ENCODE data around the gene CEP72. TPM values are rescaled to one million over a fixed set of nuclear protein-coding genes. Genes with fewer than 3 reads are reported as not detected.

Gene CEP72
- total RNA-seq, 1 experiment from 2014 or later: 16.4 TPM

DNA sequence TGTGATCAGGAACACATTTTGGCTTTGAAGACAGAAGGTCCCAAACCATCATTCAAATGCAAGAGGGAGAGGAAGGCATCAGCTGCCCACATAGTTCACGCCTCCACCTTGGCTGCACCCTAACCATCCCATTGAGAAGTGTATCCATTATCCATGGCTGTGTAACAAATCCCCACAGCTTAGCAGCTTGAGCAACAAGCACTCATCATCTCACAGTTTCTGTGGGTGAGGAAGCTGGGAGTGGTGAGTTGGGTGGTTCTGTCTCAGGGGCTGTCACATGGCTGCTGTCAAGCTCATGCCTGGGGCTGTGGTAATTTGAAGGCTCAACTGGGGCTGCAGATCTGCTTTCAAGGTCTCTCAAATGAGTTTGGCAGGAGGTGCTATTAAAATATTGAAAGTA lies 23.0 kb upstream of the CEP72 start:
- BruUV-seq (replicated peaks): no TSS peak
- peaks cover 7% of the 10 kb centered on the region for H3K9me3 Mint-ChIP-seq (ENCODE audit: unreplicated experiment)
- DNase-seq (ENCODE audit: unreplicated experiment): no peak
- POLR2A ChIA-PET: no interaction called here
- TF ChIP-seq, protein P1, sequence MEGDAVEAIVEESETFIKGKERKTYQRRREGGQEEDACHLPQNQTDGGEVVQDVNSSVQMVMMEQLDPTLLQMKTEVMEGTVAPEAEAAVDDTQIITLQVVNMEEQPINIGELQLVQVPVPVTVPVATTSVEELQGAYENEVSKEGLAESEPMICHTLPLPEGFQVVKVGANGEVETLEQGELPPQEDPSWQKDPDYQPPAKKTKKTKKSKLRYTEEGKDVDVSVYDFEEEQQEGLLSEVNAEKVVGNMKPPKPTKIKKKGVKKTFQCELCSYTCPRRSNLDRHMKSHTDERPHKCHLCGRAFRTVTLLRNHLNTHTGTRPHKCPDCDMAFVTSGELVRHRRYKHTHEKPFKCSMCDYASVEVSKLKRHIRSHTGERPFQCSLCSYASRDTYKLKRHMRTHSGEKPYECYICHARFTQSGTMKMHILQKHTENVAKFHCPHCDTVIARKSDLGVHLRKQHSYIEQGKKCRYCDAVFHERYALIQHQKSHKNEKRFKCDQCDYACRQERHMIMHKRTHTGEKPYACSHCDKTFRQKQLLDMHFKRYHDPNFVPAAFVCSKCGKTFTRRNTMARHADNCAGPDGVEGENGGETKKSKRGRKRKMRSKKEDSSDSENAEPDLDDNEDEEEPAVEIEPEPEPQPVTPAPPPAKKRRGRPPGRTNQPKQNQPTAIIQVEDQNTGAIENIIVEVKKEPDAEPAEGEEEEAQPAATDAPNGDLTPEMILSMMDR (IDR thresholded peaks at IDR 0.05; ENCODE audit: unreplicated experiment): no peak
- no peak overlapping the region for H3K27ac Mint-ChIP-seq (ENCODE audit: low read depth, unreplicated experiment)
- H3K27me3 Mint-ChIP-seq (ENCODE audit: insufficient read depth, unreplicated experiment): peaks cover 86% of the 10 kb centered on the region
- no peaks in the 10 kb centered on the region for H3K4me1 Mint-ChIP-seq (ENCODE audit: insufficient read depth, unreplicated experiment)
- H3K4me3 Mint-ChIP-seq (ENCODE audit: unreplicated experiment): no peak overlapping the region
- intact Hi-C loops (cut with micrococcal nuclease): no loop called here
- CTCF ChIA-PET: no interaction called here
- no peaks in the 10 kb centered on the region for H3K36me3 Mint-ChIP-seq (ENCODE audit: insufficient read depth, unreplicated experiment)

DNA sequence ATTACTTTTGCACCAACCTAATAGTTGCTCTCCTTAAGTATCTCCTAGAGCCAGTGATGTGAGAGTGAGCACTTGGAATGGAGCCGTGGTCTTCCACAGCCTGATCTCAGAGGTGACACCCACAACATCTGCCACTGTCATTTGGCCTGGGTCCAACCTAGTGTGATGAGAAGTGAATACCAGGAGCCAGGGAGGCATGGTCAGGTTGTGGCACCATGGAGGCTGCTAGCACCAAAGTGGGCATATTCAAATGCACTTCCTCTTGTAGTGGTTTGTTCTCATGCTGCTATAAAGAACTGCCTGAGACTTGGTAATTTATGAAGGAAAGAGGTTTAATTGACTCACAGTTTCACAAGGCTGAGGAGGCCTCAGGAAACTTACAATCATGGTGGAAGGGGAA lies 22.6 kb upstream of the CEP72 start:
- H3K27me3 Mint-ChIP-seq (ENCODE audit: insufficient read depth, unreplicated experiment): peaks cover 90% of the 10 kb centered on the region
- no TSS peak for BruUV-seq (replicated peaks)
- DNase-seq (ENCODE audit: unreplicated experiment): no peak
- no peaks in the 10 kb centered on the region for H3K36me3 Mint-ChIP-seq (ENCODE audit: insufficient read depth, unreplicated experiment)
- TF ChIP-seq, protein P1 (IDR thresholded peaks at IDR 0.05; ENCODE audit: unreplicated experiment): no peak
- H3K9me3 Mint-ChIP-seq (ENCODE audit: unreplicated experiment): peaks cover 7% of the 10 kb centered on the region
- ChIA-PET CTCF (no interaction called here), POLR2A (no interaction called here)
- no peak overlapping the region for H3K27ac Mint-ChIP-seq (ENCODE audit: low read depth, unreplicated experiment)
- intact Hi-C loops (cut with micrococcal nuclease): no loop called here
- no peak overlapping the region for H3K4me3 Mint-ChIP-seq (ENCODE audit: unreplicated experiment)
- no peaks in the 10 kb centered on the region for H3K4me1 Mint-ChIP-seq (ENCODE audit: insufficient read depth, unreplicated experiment)

DNA sequence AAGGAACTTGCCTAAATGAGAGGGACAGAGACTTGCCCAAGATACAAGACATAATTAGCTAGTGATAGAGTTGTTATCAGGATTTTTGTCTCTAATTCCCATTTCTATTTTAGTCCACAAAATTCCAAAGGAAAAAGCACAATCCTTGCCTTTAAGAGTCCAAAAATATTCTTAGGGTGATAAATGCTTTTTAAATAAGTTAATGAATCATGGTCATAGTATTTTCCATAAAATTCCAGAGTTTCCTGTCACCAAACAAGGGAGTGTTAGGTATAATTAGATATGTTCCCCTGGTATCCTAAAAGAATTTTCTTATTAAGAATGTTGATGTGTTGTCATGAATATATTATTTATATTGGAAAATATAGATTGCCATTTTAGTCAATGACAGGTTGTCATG lies 21.8 kb upstream of the CEP72 start:
- POLR2A ChIA-PET: interaction anchor here (1.1 kb wide), 1 partner anchor 73 kb away, joined by 3 read pairs; no protein-coding TSS in a partner anchor
- intact Hi-C loops (cut with micrococcal nuclease): no loop called here
- Mint-ChIP-seq H3K27me3 (ENCODE audit: insufficient read depth, unreplicated experiment) (peaks cover 93% of the 10 kb centered on the region), H3K4me3 (ENCODE audit: unreplicated experiment) (no peak overlapping the region), H3K27ac (ENCODE audit: low read depth, unreplicated experiment) (no peak overlapping the region), H3K36me3 (ENCODE audit: insufficient read depth, unreplicated experiment) (no peaks in the 10 kb centered on the region), H3K4me1 (ENCODE audit: insufficient read depth, unreplicated experiment) (no peaks in the 10 kb centered on the region), H3K9me3 (ENCODE audit: unreplicated experiment) (peaks cover 7% of the 10 kb centered on the region)
- DNase-seq (ENCODE audit: unreplicated experiment): no peak
- CTCF ChIA-PET: no interaction called here
- no TSS peak for BruUV-seq (replicated peaks)
- TF ChIP-seq, protein P1 (IDR thresholded peaks at IDR 0.05; ENCODE audit: unreplicated experiment): no peak

DNA sequence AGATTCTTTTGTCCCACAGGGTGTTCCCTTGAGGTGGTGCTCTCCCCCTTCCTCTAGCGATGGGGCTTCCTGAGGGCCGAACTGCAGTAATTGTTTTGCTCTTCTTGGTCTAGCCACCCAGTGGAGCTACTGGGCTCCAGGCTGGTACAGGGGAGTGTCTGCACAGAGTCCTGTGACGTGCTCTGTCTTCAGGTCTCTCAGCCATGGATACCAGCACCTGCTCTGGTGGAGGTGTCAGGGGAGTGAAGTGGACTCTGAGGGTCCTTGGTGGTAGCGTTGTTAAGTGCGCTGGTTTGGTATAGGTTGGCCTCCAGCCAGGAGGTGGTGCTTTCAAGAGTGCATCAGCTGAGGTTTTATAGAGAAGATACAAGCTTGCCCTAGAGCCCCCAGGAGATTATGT lies 20.4 kb upstream of the CEP72 start:
- POLR2A ChIA-PET: no interaction called here
- TF ChIP-seq, protein P1 (IDR thresholded peaks at IDR 0.05; ENCODE audit: unreplicated experiment): no peak

More for the DNA sequence above, 20.4 kb upstream of the CEP72 start:
- no peaks in the 10 kb centered on the region for H3K4me1 Mint-ChIP-seq (ENCODE audit: insufficient read depth, unreplicated experiment)
- H3K9me3 Mint-ChIP-seq (ENCODE audit: unreplicated experiment): peaks cover 7% of the 10 kb centered on the region
- no peak overlapping the region for H3K4me3 Mint-ChIP-seq (ENCODE audit: unreplicated experiment)
- H3K27ac Mint-ChIP-seq (ENCODE audit: low read depth, unreplicated experiment): no peak overlapping the region
- H3K27me3 Mint-ChIP-seq (ENCODE audit: insufficient read depth, unreplicated experiment): peaks cover 93% of the 10 kb centered on the region
- DNase-seq (ENCODE audit: unreplicated experiment): no peak
- intact Hi-C loops (cut with micrococcal nuclease): no loop called here
- CTCF ChIA-PET: interaction anchor here (0.6 kb wide), 1 partner anchor 37 kb away, joined by 3 read pairs; no protein-coding TSS in a partner anchor
- no TSS peak for BruUV-seq (replicated peaks)
- H3K36me3 Mint-ChIP-seq (ENCODE audit: insufficient read depth, unreplicated experiment): no peaks in the 10 kb centered on the region
